Embryonic facial prominence (tissue), 1 donor: Measurements from ENCODE around the gene BRD4.

Source experiments
- DNase-seq: peaks from one replicate; pipeline ENCODE4 v3.0.0-alpha.2; 2016; ENCODE audit errors: extremely low spot score

Gene BRD4

GRCh38 chr19:15194938-15195337 is 137.4 kb downstream of the BRD4 start:
- DNase-seq, result no peak

GRCh38 chr19:15191982-15192381 is 140.4 kb downstream of the BRD4 start:
- no peak for DNase-seq

GRCh38 chr19:15191514-15191913 is 140.8 kb downstream of the BRD4 start:
- no peak for DNase-seq

- DNase-seq, result no peak
Observed at GRCh38 chr19:15188851-15189250, 143.5 kb downstream of the BRD4 start.

GRCh38 chr19:15187026-15188007 is 145.0 kb downstream of the BRD4 start:
- DNase-seq, result no peak
